PC-3 (cell line): ENCODE data around the gene SLC19A1.

Source experiments
- EZH2 ChIP-seq: fragments of 300-600 bp; sonication (generic); IDR thresholded peaks from one replicate; pipeline ENCODE4 v1.6.1; 2017; ENCODE audit warnings: antibody characterized with exemption, mild to moderate bottlenecking, low read length; ENCODE audit not compliant: unreplicated experiment
- EZH2phosphoT487 ChIP-seq: fragments of 300-600 bp; sonication (generic); IDR thresholded peaks from 2 replicates; pipeline ENCODE4 v1.6.1; 2018; ENCODE audit warnings: mild to moderate bottlenecking, antibody characterized with exemption, low read length, borderline replicate concordance
- TF ChIP-seq, protein P1 (sequence below): fragments of 300-600 bp; sonication (generic); conservative IDR thresholded peaks from 2 replicates; pipeline ENCODE4 v1.5.1; 2017; ENCODE audit warnings: antibody characterized with exemption, low read depth, mild to moderate bottlenecking, low read length

DNA sequence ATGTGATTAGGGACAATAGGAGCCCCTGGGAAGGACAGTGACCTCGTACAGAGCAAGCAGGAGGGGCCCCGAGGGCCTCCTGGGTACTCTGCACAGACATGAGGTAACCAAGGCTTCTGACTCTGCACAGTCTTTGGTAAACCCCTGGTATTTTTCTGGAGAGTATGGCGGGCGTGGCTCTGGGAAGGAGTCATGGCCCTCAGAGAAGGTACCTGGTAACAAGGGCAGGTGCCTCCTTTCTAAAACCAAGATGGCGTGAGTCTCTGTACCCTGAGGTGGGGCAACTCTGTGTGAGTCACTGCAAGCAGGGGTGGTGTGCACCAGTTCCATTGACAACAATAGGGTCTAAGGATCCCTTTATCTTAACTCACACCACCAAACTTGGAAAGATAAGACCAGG lies 39.9 kb upstream of the SLC19A1 start:
- TF ChIP-seq, protein P1, sequence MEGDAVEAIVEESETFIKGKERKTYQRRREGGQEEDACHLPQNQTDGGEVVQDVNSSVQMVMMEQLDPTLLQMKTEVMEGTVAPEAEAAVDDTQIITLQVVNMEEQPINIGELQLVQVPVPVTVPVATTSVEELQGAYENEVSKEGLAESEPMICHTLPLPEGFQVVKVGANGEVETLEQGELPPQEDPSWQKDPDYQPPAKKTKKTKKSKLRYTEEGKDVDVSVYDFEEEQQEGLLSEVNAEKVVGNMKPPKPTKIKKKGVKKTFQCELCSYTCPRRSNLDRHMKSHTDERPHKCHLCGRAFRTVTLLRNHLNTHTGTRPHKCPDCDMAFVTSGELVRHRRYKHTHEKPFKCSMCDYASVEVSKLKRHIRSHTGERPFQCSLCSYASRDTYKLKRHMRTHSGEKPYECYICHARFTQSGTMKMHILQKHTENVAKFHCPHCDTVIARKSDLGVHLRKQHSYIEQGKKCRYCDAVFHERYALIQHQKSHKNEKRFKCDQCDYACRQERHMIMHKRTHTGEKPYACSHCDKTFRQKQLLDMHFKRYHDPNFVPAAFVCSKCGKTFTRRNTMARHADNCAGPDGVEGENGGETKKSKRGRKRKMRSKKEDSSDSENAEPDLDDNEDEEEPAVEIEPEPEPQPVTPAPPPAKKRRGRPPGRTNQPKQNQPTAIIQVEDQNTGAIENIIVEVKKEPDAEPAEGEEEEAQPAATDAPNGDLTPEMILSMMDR: no peak
- TF ChIP-seq EZH2 (no peak), EZH2phosphoT487 (no peak)
